ENCODE results near the gene PRAMEF9.
"Not testable (repeated sequence)": the region's sequence is repeated elsewhere in the genome, so short reads cannot be mapped to it uniquely, and the experiment has no call there.

Gene PRAMEF9

GRCh38 chr1:13171548-13171947 lies at the start of gene PRAMEF9:
Gene PRAMEF9 (plus strand): TSS chr1:13171848. CDS start chr1:13175281, 3,433 bp downstream.
- DNase-seq (ENCODE audit: low read depth): not testable (repeated sequence)

DNA sequence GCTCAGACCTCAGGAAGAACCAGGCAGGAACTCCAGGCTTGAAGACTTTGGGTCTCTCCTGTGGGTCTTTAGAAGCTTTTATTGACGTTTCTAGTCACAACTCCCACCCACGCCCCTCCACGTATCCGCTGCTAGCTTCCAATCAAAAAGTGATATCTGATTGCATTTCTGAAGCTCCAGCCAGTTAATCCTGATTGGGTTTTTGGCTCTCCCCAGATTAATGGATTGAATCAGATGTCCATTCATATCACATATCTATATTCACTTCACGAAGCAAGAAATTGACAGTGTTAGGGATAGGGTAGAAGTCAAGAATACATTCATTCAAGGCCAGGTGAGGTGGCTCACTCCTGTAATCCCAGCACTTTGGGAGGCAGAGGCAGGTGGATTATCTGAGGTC lies 15.7 kb upstream of the PRAMEF9 start, which contains the start of gene PRAMEF26:
Gene PRAMEF26, minus strand, starts transcription at position 101 of the 400 bp plus-strand sequence. CDS start 2,914 bp downstream, outside the sequence.
- not testable (repeated sequence) for DNase-seq (ENCODE audit: low read depth)

GRCh38 chr1:13165531-13165930 lies 6.1 kb upstream of the PRAMEF9 start, which contains the start of gene HNRNPCL4:
Gene HNRNPCL4 (minus strand): TSS chr1:13165631. CDS start chr1:13165467, 164 bp downstream.
- DNase-seq (ENCODE audit: low read depth): not testable (repeated sequence)

DNA sequence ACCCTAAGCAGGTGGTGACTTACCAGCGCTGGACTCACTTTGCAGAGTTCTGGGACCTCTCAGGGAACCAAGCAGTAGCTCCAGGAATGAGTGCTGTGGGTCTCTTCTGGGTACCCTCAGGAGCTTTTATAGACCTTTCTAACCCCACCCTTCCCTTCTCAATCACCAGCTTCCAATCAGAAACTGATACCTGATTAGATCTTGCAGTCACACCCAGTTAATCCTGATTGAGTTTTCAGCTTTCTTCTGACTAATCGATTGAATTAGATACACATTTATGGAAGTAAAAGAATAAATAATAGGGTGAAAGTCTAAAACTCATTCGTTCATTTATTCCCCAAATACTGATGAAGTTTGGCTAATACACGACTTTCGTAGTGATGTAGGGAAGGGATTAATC lies 29.7 kb downstream of the PRAMEF9 start, which contains the start of gene PRAMEF13:
Gene PRAMEF13, minus strand, starts transcription at position 101 of the 400 bp plus-strand sequence. CDS start 1,820 bp downstream, outside the sequence.
- DNase-seq (ENCODE audit: low read depth): not testable (repeated sequence)

DNA sequence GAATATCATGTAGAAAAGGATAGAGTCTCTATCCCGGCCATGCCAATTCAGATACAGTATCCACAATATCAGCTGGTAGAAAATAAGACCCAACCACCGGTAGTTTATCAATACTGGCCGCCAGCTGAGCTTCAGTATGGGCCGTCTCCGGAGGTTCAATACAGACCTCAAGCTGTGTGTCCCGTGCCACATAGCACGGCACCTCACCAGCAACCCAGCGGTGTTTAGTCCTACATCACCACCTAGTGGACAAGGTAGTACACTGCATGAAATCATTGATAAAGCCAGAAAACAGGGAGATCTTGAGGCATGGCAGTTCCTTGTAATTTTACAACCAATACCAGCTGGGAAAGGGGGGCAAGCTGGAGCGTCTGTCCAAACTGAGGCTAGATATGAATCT lies 37.1 kb downstream of the PRAMEF9 start:
- DNase-seq (ENCODE audit: low read depth): not testable (repeated sequence)

DNA sequence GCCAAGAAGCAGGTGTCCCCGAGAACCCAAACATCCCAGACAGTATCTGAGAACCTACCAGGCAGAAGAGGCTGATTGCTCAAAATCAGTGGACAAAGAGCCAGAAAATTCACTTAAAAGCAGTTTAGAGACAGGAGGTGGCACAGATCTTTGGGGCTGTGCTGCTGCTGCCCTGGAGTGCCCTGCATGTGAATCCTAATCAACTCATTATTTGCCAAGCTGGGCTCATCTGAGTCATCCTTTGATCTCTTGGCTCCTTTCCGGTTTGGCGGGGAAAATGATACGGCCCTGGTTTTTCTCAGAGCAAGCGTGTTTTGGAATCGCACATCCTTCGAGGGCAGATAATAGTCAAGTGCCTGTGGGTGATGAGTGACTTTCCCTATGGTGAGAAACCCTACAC lies 45.0 kb downstream of the PRAMEF9 start:
- DNase-seq (ENCODE audit: low read depth): not testable (repeated sequence)

- DNase-seq (ENCODE audit: low read depth): not testable (repeated sequence)
These were observed 47.6 kb downstream of the PRAMEF9 start for GRCh38 chr1:13219203-13219602.

DNA sequence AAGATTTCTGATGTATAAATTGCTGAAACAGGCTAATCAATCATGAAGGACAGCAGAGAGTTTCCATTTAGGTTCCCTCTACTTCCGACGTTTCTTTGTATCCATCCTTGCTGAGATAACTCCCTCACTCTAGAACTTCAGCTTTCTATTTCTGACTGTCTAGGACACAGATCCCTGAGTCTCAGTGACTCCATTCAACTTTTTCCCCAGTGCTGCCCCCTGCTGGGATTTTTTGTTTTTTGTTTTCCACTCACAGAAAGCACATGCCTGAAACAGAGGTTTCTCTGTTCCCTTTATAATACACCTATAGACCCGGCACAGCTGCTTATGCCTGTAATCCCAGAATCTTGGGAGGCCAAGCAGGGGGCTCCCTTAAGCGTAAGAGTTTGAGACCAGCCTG lies 51.1 kb downstream of the PRAMEF9 start:
- DNase-seq (ENCODE audit: low read depth): not testable (repeated sequence)

- DNase-seq (ENCODE audit: low read depth): no peak
These were observed 52.9 kb downstream of the PRAMEF9 start for GRCh38 chr1:13224480-13225060.

GRCh38 chr1:13225675-13226204 lies 54.1 kb downstream of the PRAMEF9 start, which contains the start of gene PRAMEF18:
Gene PRAMEF18 (minus strand): TSS chr1:13226154. CDS start chr1:13226106, 48 bp downstream.
- DNase-seq (ENCODE audit: low read depth): not testable (repeated sequence)

- DNase-seq (ENCODE audit: low read depth): not testable (repeated sequence)
These were observed 55.8 kb downstream of the PRAMEF9 start for GRCh38 chr1:13227271-13228055.

DNA sequence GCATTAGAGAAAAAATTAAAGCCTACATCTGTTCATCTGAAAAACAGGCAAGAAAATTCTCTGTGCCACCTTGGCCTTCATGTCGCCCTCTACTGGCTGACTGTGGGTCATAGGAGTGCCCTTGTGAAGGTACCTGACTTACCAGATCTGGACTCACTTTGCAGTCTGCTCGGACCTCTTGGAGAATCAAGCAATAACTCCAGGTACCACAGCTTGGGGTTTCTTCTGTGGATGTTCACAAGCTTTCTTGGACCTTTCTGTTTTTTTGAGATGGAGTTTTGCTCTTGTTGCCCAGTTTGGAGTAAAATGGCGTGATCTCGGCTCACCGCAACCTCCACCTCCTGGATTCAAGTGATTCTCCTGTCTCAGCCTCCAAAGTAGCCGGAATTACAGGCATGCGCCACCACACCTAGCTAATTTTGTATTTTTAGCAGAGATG lies 56.7 kb downstream of the PRAMEF9 start:
- peak; percentile 14 for DNase-seq (ENCODE audit: low read depth)
